ENCODE results near the gene C3orf38.
"Not testable (repeated sequence)": the region's sequence is repeated elsewhere in the genome, so short reads cannot be mapped to it uniquely, and the experiment has no call there.

C3orf38 gene
- 58.9 reads per million, percentile 72 among the genes with 10 or more reads in this experiment for total RNA-seq

GRCh38 chr3:88149509-88150362 lies at the start of gene C3orf38:
Gene C3orf38 (plus strand): TSS chr3:88149959. CDS start chr3:88150053, 94 bp downstream.
- peak; percentile 75 for DNase-seq

GRCh38 chr3:88101142-88101541 lies 48.6 kb upstream of the C3orf38 start:
- DNase-seq, result no peak

DNA sequence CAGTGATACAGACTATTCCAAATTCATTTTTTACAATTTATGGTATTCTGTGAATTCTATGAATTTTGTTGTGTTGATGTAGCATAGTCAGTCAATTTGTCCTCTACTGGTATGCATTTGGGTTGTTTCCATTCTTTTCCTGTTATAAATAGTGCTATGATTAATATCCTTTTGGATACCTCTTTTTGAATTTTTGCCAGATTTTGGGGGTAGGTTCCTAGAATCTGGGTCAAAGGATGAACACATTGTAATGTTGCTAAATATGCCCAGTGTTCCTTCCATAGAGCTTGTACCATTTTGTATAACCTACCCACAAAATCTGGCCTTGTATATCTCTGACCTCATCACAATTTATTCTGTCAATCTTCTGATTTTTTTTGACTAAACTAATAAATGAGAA lies 44.4 kb upstream of the C3orf38 start:
- no peak for DNase-seq

DNA sequence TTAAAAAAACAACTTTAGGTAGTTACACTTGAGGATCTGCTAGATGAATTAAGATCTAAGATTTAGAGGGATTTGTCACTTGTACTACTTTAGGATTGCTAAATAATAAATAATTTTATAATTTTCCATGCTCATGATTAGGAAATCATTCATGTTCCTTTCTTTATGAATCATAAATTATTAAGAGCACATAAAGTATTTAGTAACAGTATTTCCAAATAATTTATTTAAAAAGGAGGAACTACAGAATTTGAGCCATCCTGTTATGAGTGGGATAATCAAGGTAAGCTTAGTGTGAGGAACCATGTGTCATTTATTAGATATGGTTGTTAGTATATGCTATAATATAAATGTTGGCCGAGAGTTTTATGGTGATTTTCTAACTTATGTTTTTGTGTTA lies 37.5 kb upstream of the C3orf38 start:
- no peak for DNase-seq

DNA sequence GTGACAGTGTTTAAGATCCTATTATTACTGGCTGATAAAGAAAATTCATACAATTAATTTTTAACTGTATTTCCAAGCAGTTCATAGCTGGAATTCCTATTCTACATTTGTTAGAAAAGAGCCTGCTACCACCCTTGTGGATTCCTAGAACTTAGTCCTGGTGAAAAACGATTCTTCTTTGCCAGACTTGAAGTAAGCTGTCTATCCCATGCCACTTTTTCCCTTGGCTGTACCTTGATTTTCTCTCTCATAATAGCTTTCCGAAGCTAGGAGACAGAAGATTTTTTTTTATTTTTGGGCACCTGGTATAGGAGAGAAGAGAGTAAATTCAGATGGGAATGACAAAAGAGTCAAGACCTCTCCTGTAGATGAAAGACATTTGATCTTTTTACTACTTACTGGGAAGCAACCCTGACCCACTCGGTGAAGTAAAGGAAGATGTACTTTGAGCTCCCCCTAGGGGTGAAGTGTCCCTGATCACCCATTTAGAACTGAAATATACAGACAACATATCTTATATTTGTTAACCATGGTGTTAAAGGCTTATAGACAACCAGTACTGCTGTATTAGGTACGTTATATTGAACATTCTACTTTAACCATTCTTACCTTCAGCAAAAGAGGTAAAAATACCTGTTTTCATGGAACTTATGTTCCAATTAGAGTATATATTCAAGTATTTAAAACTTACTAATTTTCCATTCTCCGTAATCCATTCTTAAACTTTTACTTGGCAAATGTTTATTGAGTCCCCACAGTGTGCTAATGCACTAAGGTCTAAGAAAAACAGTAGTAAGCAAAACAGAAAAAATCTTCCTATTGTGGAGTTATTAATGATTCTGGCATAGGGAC lies 36.2 kb upstream of the C3orf38 start:
- DNase-seq, result peak; percentile 56

DNA sequence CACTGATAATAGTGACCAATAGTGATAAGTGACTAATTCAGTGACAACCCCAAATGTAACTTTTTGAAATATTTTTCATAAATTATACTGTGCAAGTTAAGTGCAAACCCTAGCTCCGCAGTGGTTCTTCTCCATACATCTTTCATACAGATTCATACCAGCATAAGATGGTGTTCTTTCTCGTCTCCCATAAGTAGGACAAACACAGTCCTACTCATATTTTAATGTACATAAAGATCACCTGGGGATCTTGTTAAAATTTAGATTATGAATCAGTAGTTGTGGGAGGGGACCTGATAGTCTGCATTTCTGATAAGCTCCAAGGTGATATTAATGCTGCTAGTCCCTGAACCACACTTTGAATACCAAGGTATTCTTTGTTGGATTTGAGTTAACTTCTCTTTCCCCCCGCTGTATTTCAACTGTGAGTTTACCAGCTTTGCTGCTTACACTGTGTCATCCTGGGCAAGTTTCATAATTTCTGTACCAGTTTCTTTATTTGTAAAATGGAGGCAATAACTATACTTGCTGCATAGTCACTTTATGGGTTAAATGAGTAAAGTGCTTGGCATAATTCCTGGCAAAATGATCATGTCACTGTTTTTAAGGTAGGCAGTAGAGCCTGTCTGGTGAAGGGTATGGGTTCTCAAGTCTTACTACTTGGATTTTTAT lies 34.7 kb upstream of the C3orf38 start:
- DNase-seq, result no peak

DNA sequence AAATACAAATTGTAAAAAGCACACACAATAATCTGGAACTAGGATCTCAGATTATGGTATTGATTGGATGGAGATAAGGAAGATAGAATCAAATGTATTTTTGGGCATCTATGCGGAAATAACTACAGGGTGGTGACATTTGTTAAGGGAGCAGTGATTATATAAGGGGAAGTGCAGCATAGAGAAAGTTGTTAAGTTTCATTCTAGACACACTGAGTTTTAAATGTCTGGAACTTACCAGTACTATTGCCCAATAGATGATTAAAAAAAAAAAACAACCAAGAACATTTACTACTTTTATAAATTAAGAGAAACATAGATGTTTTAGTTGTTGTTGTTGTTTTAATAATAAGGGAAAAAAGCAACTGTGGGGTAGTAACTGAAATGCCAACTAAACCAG lies 32.1 kb upstream of the C3orf38 start:
- DNase-seq, result no peak

DNA sequence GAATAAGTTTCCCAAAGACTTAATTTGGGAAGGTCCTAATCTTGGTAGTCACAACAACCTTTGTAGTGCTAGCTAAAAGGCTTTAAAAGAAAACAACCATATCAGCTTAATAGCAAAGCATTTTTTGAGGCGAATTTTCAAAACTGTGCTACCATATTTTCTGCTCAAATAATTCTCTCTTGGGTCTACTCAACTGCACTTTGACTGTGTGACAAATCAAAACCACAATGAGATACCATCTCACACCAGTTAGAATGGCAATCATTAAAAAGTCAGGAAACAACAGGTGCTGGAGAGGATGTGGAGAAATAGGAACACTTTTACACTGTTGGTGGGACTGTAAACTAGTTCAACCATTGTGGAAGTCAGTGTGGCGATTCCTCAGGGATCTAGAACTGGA lies 31.2 kb upstream of the C3orf38 start:
- DNase-seq, result not testable (repeated sequence)

- DNase-seq, result no peak
Measured at GRCh38 chr3:88123526-88123925, 26.2 kb upstream of the C3orf38 start.

- DNase-seq, result no peak
Measured at GRCh38 chr3:88131695-88132094, 18.1 kb upstream of the C3orf38 start.

DNA sequence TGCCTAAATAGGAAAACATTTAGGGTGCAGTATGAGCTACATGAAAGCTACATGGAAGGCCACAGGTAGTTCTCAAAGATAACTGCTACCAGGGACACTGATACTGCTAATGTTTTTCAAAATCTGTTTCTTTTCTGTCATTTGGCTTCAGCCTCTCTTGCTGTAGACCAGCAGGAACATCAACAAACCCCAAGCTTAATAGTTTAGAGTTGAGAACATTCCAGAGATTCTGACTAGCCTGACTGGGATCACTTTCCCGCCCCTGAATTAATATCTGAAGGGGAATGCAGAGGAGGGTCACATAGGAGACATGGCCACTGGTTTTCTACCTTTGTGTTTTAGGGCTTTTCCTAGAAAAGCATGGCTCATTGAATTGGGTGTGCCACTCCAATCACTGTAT lies 16.9 kb upstream of the C3orf38 start:
- DNase-seq, result no peak

DNA sequence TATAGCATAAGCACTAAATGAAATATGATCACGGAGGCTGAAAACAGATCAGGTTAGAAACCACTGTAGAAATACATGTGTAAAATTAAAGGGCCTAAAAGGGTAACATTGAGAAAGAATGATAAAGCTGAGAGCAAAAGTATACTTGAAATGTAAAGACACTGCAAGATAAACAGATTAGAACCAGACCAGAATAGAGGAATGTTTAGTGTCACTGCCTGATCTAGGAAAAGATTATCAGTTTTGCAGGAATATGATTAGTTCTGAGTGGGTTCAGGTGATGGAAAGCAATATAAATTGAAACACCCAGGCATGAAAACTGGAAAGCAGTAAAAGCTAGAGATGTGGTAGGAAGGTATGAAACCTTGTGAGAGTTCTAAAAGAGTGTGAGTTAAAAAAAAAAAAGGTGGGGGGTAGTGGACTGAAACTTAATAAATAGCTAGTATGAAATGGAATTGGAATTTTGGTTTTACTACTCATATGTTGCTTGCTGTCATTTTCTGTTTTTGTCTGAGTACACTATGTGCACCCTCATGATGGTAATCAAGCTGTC lies 16.0 kb upstream of the C3orf38 start:
- DNase-seq, result no peak

DNA sequence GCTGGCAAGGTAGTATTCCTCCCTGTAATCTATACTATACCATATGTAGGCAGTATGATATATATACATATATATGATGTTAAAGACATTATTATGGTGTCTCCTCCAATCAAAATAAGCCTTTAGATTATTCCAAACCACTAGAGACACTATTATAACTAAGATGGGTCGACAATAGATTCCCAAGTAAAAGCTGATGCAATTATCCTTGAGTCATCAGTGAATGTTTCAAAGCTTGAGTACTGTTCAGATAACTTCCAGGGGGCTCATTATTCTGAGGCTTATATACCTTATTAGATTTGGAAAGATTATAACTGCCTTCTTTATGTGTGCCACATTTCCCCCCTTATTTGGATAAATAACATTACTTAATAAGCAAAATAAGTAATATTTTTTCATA lies 11.9 kb upstream of the C3orf38 start:
- DNase-seq, result no peak

- no peak for DNase-seq
Measured at GRCh38 chr3:88141458-88142083, 8.2 kb upstream of the C3orf38 start.

DNA sequence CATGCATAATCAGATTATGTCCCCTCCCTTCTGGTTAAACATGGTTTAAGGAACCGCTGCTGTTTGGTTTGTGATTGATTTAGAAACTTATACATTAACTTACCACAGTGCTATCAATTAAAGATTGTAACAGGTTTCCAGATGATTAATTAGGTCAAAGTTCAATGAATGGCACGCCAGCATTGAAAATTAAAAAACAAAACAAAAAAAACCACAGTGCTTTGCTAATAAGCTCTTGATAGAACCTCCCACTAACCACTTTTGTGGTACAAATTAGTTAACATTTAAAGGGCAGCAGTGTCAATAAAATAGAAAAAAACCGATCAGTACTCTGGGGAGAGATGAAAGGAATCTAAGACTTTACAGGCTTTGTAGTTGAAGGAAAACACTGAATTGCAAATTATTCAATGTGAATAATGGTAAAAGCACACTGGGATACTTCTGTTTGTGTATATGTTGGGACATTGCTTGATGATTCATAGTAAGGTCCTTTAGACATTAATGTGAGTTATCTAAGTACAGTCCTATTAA lies 7.6 kb upstream of the C3orf38 start:
- no peak for DNase-seq

- DNase-seq, result no peak
Measured at GRCh38 chr3:88147261-88147660, 2.5 kb upstream of the C3orf38 start.

GRCh38 chr3:88148651-88149050 lies 1.1 kb upstream of the C3orf38 start:
- DNase-seq, result no peak

DNA sequence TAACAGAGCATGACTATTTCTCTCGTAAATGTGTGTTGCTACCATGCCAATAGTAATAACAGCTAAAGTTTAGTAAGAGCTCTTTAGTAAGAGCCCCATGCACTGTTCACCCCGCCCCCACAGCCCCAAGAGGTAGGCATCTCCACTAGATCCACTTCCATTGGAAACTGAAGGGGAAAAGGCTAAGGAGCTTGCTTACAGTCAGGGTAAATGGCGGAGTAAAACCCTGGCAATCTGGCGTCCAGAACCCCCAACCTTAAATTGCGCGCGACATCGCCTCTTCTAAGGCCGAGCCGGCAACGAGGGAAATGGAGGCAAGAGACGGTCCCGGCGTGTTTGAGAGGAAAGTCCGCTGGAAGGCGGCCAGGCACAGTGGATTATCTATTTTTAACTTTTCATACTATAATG lies 654 bp upstream of the C3orf38 start:
- no peak for DNase-seq

DNA sequence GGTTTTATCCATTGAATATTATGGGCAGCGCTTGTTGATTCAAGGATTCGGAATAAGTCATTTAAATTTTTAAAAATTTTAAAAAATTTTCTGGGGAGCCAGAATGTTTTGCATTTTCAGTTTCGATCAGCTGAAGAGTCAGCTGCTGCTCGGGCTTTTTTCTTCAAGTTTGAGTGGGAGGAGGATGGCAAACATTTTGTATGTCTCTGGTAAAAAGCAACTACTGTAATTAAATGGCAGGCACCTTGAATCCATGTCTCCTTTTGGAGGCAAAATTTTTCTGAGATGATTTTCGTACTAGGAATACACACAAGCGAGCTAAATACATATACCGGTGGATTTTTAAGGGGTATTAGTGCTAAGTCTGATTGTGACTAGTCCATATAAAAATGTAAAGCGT lies 612 bp downstream of the C3orf38 start:
- DNase-seq, result no peak

DNA sequence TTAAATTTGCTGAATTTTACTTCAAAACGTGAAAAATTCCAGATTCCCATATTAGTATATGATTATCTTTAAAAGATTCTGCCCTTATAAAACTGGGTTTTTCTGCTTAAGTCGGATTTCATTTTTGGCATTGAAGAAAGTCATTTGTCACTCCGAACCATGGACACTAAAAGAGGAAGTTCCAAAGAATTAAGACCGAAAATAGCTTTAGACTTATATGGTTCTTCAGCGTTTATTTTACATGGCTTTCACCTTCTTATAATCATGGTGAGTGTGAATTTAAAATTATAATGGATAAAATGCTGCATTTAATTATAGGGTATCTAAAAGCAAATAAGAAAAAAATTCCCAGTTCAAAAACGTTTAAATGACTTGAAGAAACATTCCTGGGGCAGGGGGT lies 1.0 kb downstream of the C3orf38 start:
- DNase-seq, result no peak

- no peak for DNase-seq
Measured at GRCh38 chr3:88151358-88151757, 1.6 kb downstream of the C3orf38 start.

DNA sequence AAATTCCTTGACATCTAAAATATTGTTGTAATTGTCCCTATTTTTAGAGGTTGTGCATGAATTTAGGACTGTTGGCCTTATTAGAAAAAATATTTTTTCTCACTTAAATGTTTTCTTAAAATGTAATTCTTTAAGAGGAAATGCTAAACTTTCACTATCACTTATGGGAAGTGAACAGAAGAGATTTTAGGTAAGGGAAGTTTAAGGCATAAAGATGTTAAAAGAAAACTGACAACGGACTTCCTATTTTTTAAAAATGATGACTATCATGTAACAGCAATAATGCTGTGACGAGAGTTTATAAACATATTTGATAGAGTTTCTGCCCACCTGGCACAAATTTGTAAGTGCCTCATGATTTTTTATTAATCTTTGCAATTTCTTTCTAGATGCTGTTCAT lies 3.1 kb downstream of the C3orf38 start:
- DNase-seq, result no peak
